H1 (cell line): ENCODE data around the gene MSN. TPM values are rescaled to one million over a fixed set of nuclear protein-coding genes. Genes with fewer than 3 reads are reported as not detected.

Experiments
- ATF3 ChIP-seq: IDR thresholded peaks from 2 replicates; pipeline ENCODE4 v1.6.1; 2011; ENCODE audit warnings: low read depth, mild to moderate bottlenecking, low read length; ENCODE audit not compliant: insufficient read depth
- CHD7 ChIP-seq: fragments of 300-600 bp; sonication (generic); IDR thresholded peaks from 2 replicates; pipeline ENCODE4 v1.7.1; 2012; ENCODE audit warnings: low read length, moderate library complexity, mild to moderate bottlenecking, inconsistent platforms; ENCODE audit not compliant: insufficient replicate concordance
- E2F6 ChIP-seq: IDR thresholded peaks from 2 replicates; pipeline ENCODE4 v1.6.1; 2012; ENCODE audit warnings: inconsistent platforms
- HDAC2 ChIP-seq, 2 experiments: fragments of 300-600 bp in 1 of 2; sonication (generic) in 1 of 2; IDR thresholded peaks; 2 replicates each; pipeline ENCODE4 v1.6.1; 2011 to 2012; ENCODE audit warnings: low read depth in 2 of 2, low read length in 2 of 2, mild to moderate bottlenecking in 2 of 2, moderate library complexity in 2 of 2, borderline replicate concordance in 1 of 2, inconsistent platforms in 1 of 2
- JUND ChIP-seq: IDR thresholded peaks from 2 replicates; pipeline ENCODE4 v1.6.1; 2011; ENCODE audit warnings: mild to moderate bottlenecking, improper control_type of control experiment, low read length
- KDM4A ChIP-seq: IDR thresholded peaks from one replicate; pipeline ENCODE4 v1.7.1; 2012; ENCODE audit warnings: low read depth, mild to moderate bottlenecking, moderate library complexity, low read length, inconsistent platforms; ENCODE audit not compliant: severe bottlenecking
- NANOG ChIP-seq: IDR thresholded peaks from 2 replicates; pipeline ENCODE4 v1.6.1; 2011; ENCODE audit warnings: low read length, low read depth, mild to moderate bottlenecking, inconsistent platforms; ENCODE audit not compliant: insufficient read depth, poor library complexity, severe bottlenecking
- RAD21 ChIP-seq, 2 experiments: IDR thresholded peaks in 1 of 2; conservative IDR thresholded peaks in 1 of 2; 2 replicates each; pipeline ENCODE4 v1.6.1; 2011; ENCODE audit warnings: low read depth in 2 of 2, low read length in 2 of 2, improper control_type of control experiment in 1 of 2, inconsistent platforms in 1 of 2, mild to moderate bottlenecking in 1 of 2, moderate library complexity in 1 of 2
- TAF7 ChIP-seq: optimal IDR thresholded peaks from 2 replicates; pipeline ENCODE3; 2011; ENCODE audit warnings: low read depth, mild to moderate bottlenecking, inconsistent platforms, low read length, moderate library complexity, borderline replicate concordance
- polyA plus RNA-seq, 7 experiments: library from polyadenylated mRNA; depleted of rRNA in 3 of 7; stranded (reverse) in 5 of 7; unstranded in 2 of 7; fragments of >200 nt in 5 of 7; fragments of 200-250 nt in 2 of 7; gene quantifications; 1 replicate in 5 of 7; 2 replicates in 1 of 7; 4 replicates in 1 of 7; pipeline versions ENCODE4 v1.2.1 to v1.2.3, GENCODE V29; 2011 to 2013; ENCODE audit warnings: missing spikeins in 2 of 7, mixed read lengths in 2 of 7
- total RNA-seq: library from RNA; stranded (reverse); fragmentation: NEBNext Ultra II Directional; extraction: Animal tissue kit (Norgen Biotek cat#: 25700); gene quantifications from 2 replicates; pipeline ENCODE4 v1.2.1, GENCODE V29; 2021

The MSN gene
- total and polyA plus RNA-seq, 2 of the 8 experiments (the other 6 are each of a cell fraction or from before 2014, with no cell fraction given): 112 to 133 TPM

- no peak for TF ChIP-seq CHD7
- TF ChIP-seq RAD21 (IDR thresholded peaks at IDR 0.05 in 1 of 2, conservative IDR thresholded peaks at IDR 0.05 in 1 of 2; ENCODE audit: low read depth in 2 of 2, low read length in 2 of 2): no peak
- no peak for TF ChIP-seq KDM4A
- no peak for TF ChIP-seq E2F6
- TF ChIP-seq TAF7: no peak
- TF ChIP-seq ATF3: no peak
- TF ChIP-seq JUND: no peak
- TF ChIP-seq NANOG: no peak
- no peak for TF ChIP-seq HDAC2 (IDR thresholded peaks at IDR 0.05; ENCODE audit: borderline replicate concordance in 1 of 2, low read depth in 2 of 2, low read length in 2 of 2)
These were observed 90.5 kb downstream of the MSN start (continued) for GRCh38 chrX:65757943-65758342.
